ENCODE results near the gene TBL1X.

- TF ChIP-seq POLR2AphosphoS5 (IDR thresholded peaks at IDR 0.05; ENCODE audit: low read depth, low read length) (no peak), REST (IDR thresholded peaks at IDR 0.05; ENCODE audit: insufficient read depth in 1 of 2, low read depth in 2 of 2, low read length in 2 of 2) (no peak)
Measured at GRCh38 chrX:9416562-9417348, 48.1 kb upstream of the TBL1X start.
